ENCODE measurements around the gene KRAS. TPM values are rescaled to one million over a fixed set of nuclear protein-coding genes. Genes with fewer than 3 reads are reported as not detected.
"Not testable (repeated sequence)": the region's sequence is repeated elsewhere in the genome, so short reads cannot be mapped to it uniquely, and the experiment has no call there.

Gene KRAS
- 5.6 and 7.4 TPM in 2 replicates for total RNA-seq
- 5.5 TPM for polyA plus RNA-seq (2012)

GRCh38 chr12:25250744-25251730, at the start of gene KRAS:
Gene KRAS, minus strand, starts transcription at chr12:25250929.
- peak; percentile 98 for DNase-seq (ENCODE audit: low read depth)

- DNase-seq (ENCODE audit: low read depth), result no peak
Observed at GRCh38 chr12:25296381-25296780, 45.7 kb upstream of the KRAS start.

- DNase-seq (ENCODE audit: low read depth), result no peak
Observed at GRCh38 chr12:25295361-25295760, 44.6 kb upstream of the KRAS start.

- no peak for DNase-seq (ENCODE audit: low read depth)
Observed at GRCh38 chr12:25293653-25294052, 42.9 kb upstream of the KRAS start.

GRCh38 chr12:25292810-25293221, 42.1 kb upstream of the KRAS start:
- DNase-seq (ENCODE audit: low read depth), result not testable (repeated sequence)

GRCh38 chr12:25287610-25288009, 36.9 kb upstream of the KRAS start:
- DNase-seq (ENCODE audit: low read depth), result no peak

- DNase-seq (ENCODE audit: low read depth), result no peak
Observed at GRCh38 chr12:25286837-25287236, 36.1 kb upstream of the KRAS start.

- no peak for DNase-seq (ENCODE audit: low read depth)
Observed at GRCh38 chr12:25284024-25284423, 33.3 kb upstream of the KRAS start.

GRCh38 chr12:25283006-25283405, 32.3 kb upstream of the KRAS start:
- no peak for DNase-seq (ENCODE audit: low read depth)

- DNase-seq (ENCODE audit: low read depth), result no peak
Observed at GRCh38 chr12:25280082-25280481, 29.4 kb upstream of the KRAS start.

- DNase-seq (ENCODE audit: low read depth), result no peak
Observed at GRCh38 chr12:25278269-25278668, 27.5 kb upstream of the KRAS start.

GRCh38 chr12:25276199-25276937, 25.6 kb upstream of the KRAS start:
- DNase-seq (ENCODE audit: low read depth), result peak; percentile 66

GRCh38 chr12:25271486-25272098, 20.9 kb upstream of the KRAS start:
- DNase-seq (ENCODE audit: low read depth), result no peak

- DNase-seq (ENCODE audit: low read depth), result no peak
Observed at GRCh38 chr12:25269701-25270100, 19.0 kb upstream of the KRAS start.

GRCh38 chr12:25266497-25266896, 15.8 kb upstream of the KRAS start:
- no peak for DNase-seq (ENCODE audit: low read depth)

GRCh38 chr12:25264862-25265261, 14.1 kb upstream of the KRAS start:
- no peak for DNase-seq (ENCODE audit: low read depth)

GRCh38 chr12:25264114-25264513, 13.4 kb upstream of the KRAS start:
- DNase-seq (ENCODE audit: low read depth), result no peak

GRCh38 chr12:25263594-25263993, 12.9 kb upstream of the KRAS start:
- DNase-seq (ENCODE audit: low read depth), result no peak

GRCh38 chr12:25262389-25263074, 11.8 kb upstream of the KRAS start:
- DNase-seq (ENCODE audit: low read depth), result no peak

GRCh38 chr12:25257590-25258324, 7.0 kb upstream of the KRAS start:
- no peak for DNase-seq (ENCODE audit: low read depth)
